Measurements from ENCODE around the gene LTB.

DNA sequence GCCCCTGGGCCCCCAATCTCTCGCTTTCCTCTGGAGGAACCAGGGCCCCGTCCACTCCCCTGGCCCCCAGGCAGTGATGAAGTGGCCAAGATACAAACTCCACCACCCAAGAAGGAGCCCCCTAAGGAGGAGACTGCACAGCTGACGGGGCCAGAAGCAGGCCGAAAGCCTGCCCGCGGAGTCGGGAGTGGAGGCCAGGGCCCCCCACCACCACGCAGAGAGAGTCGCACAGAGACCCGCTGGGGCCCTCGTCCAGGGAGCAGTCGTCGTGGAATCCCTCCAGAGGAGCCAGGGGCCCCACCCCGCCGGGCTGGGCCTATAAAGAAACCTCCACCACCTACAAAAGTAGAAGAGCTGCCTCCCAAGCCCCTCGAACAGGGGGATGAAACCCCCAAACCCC is 49.0 kb upstream of the LTB start:
- TF ChIP-seq POLR2A (IDR thresholded peaks at IDR 0.05), result no peak
- TF ChIP-seq, protein P1, sequence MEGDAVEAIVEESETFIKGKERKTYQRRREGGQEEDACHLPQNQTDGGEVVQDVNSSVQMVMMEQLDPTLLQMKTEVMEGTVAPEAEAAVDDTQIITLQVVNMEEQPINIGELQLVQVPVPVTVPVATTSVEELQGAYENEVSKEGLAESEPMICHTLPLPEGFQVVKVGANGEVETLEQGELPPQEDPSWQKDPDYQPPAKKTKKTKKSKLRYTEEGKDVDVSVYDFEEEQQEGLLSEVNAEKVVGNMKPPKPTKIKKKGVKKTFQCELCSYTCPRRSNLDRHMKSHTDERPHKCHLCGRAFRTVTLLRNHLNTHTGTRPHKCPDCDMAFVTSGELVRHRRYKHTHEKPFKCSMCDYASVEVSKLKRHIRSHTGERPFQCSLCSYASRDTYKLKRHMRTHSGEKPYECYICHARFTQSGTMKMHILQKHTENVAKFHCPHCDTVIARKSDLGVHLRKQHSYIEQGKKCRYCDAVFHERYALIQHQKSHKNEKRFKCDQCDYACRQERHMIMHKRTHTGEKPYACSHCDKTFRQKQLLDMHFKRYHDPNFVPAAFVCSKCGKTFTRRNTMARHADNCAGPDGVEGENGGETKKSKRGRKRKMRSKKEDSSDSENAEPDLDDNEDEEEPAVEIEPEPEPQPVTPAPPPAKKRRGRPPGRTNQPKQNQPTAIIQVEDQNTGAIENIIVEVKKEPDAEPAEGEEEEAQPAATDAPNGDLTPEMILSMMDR (IDR thresholded peaks at IDR 0.05), result no peak

Data from uterus (tissue), 2 donors.